CD4-positive, alpha-beta T cell treated with Interleukin-17A for 4 hours (primary cell): ENCODE data around the gene USP19.

Source experiments
- DNase-seq: peaks from one replicate; pipeline ENCODE4 v3.0.0-alpha.2; 2020; ENCODE audit warnings: mixed read lengths

The USP19 gene

GRCh38 chr3:49120438-49121131 is at the start of gene USP19:
Gene USP19, minus strand, starts transcription at chr3:49120823. Its CDS starts 1,678 bp downstream, at chr3:49119145.
- peak; percentile 98 for DNase-seq

- DNase-seq: no peak
Measured at GRCh38 chr3:49166752-49167556, 46.3 kb upstream of the USP19 start.

GRCh38 chr3:49165771-49166751 is 45.4 kb upstream of the USP19 start, which contains the start of gene CCDC71:
Gene CCDC71, minus strand, starts transcription at chr3:49166331. Its CDS starts 2,123 bp downstream, at chr3:49164208.
- DNase-seq: peak; percentile 81

- DNase-seq: no peak
Measured at GRCh38 chr3:49164983-49165720, 44.5 kb upstream of the USP19 start.

- no peak for DNase-seq
Measured at GRCh38 chr3:49163609-49164008, 43.0 kb upstream of the USP19 start.

- no peak for DNase-seq
Measured at GRCh38 chr3:49162751-49163419, 42.3 kb upstream of the USP19 start.

GRCh38 chr3:49161808-49162530 is 41.3 kb upstream of the USP19 start:
- no peak for DNase-seq

GRCh38 chr3:49161197-49161596 is 40.6 kb upstream of the USP19 start:
- DNase-seq: no peak

GRCh38 chr3:49158792-49159191 is 38.2 kb upstream of the USP19 start:
- no peak for DNase-seq

- peak; percentile 71 for DNase-seq
Measured at GRCh38 chr3:49158103-49158709, 37.6 kb upstream of the USP19 start.

- DNase-seq: no peak
Measured at GRCh38 chr3:49157289-49157688, 36.7 kb upstream of the USP19 start.

- no peak for DNase-seq
Measured at GRCh38 chr3:49153349-49153912, 32.8 kb upstream of the USP19 start.

- DNase-seq: no peak
Measured at GRCh38 chr3:49151610-49152009, 31.0 kb upstream of the USP19 start.

- DNase-seq: no peak
Measured at GRCh38 chr3:49148159-49148558, 27.5 kb upstream of the USP19 start.

GRCh38 chr3:49140080-49140479 is 19.5 kb upstream of the USP19 start:
- no peak for DNase-seq

- no peak for DNase-seq
Measured at GRCh38 chr3:49135499-49135898, 14.9 kb upstream of the USP19 start.

- DNase-seq: no peak
Measured at GRCh38 chr3:49134471-49135265, 14.0 kb upstream of the USP19 start.

GRCh38 chr3:49133226-49133951 is 12.8 kb upstream of the USP19 start:
- no peak for DNase-seq
